HepG2 (cell line): ENCODE results near the gene ANO9. TPM values are rescaled to one million over a fixed set of nuclear protein-coding genes. Genes with fewer than 3 reads are reported as not detected.

Source experiments
- ARNT2 ChIP-seq: sonication (generic); formaldehyde crosslinking; IDR thresholded peaks from 2 replicates; pipeline ENCODE4 v1.8.0; 2022; ENCODE audit warnings: mild to moderate bottlenecking, low read depth, missing genetic modification reagents, moderate library complexity
- ARNTL ChIP-seq: sonication (generic); formaldehyde crosslinking; IDR thresholded peaks from 2 replicates; pipeline ENCODE4 v1.4.0; 2020; ENCODE audit warnings: mild to moderate bottlenecking, missing genetic modification reagents
- DNMT3B ChIP-seq: conservative IDR thresholded peaks from 2 replicates; pipeline ENCODE4 v1.6.1; 2016; ENCODE audit warnings: missing biosample characterization, control low read depth
- ELK4 ChIP-seq: sonication (generic); formaldehyde crosslinking; IDR thresholded peaks from 2 replicates; pipeline ENCODE4 v1.9.0; 2021; ENCODE audit warnings: missing genetic modification reagents, borderline replicate concordance
- HNF1B ChIP-seq: sonication (generic); formaldehyde crosslinking; IDR thresholded peaks from 2 replicates; pipeline ENCODE4 v1.5.1; 2020; ENCODE audit warnings: mild to moderate bottlenecking, moderate library complexity, missing genetic modification reagents
- KAT7 ChIP-seq: IDR thresholded peaks from 2 replicates; pipeline ENCODE4 v1.6.1; 2018; ENCODE audit warnings: borderline replicate concordance, missing compliant biosample characterization
- KLF13 ChIP-seq: sonication (generic); formaldehyde crosslinking; IDR thresholded peaks from 2 replicates; pipeline ENCODE4 v1.4.0; 2020; ENCODE audit warnings: mild to moderate bottlenecking, missing genetic modification reagents
- MTA1 ChIP-seq: sonication (generic); formaldehyde crosslinking; IDR thresholded peaks from 2 replicates; pipeline ENCODE4 v1.4.0; 2020; ENCODE audit warnings: missing genetic modification reagents, mild to moderate bottlenecking, borderline replicate concordance
- NONO ChIP-seq, 2 experiments: fragments of 450-650 bp in 1 of 2; sonication (generic) in 1 of 2; formaldehyde crosslinking in 1 of 2; IDR thresholded peaks in 1 of 2; conservative IDR thresholded peaks in 1 of 2; 2 replicates each; pipeline versions ENCODE4 v1.6.1 to v1.8.0; 2017 to 2022; ENCODE audit warnings: mild to moderate bottlenecking in 1 of 2, missing genetic modification reagents in 1 of 2, moderate library complexity in 1 of 2
- NR2F6 ChIP-seq, 2 experiments: IDR thresholded peaks; 2 replicates each; pipeline ENCODE4 v1.6.1; 2016; ENCODE audit warnings: antibody characterized with exemption in 1 of 2, mild to moderate bottlenecking in 1 of 2
- RBM22 ChIP-seq: fragments of 200-400 bp; formaldehyde crosslinking; optimal IDR thresholded peaks from 2 replicates; pipeline ENCODE3; 2017; ENCODE audit warnings: mild to moderate bottlenecking, low read length, moderate library complexity
- SKI ChIP-seq: fragments of 450-650 bp; IDR thresholded peaks from one replicate; pipeline ENCODE4 v1.6.1; 2018; ENCODE audit warnings: mild to moderate bottlenecking; ENCODE audit not compliant: partially characterized antibody
- SMAD3 ChIP-seq: sonication (generic); formaldehyde crosslinking; IDR thresholded peaks from 2 replicates; pipeline ENCODE4 v1.4.0; 2020; ENCODE audit warnings: missing genetic modification reagents
- THRA ChIP-seq: sonication (generic); formaldehyde crosslinking; IDR thresholded peaks from 2 replicates; pipeline ENCODE4 v1.4.0; 2020; ENCODE audit warnings: missing genetic modification reagents, borderline replicate concordance
- ZBTB37 ChIP-seq: sonication (generic); formaldehyde crosslinking; IDR thresholded peaks from 2 replicates; pipeline ENCODE4 v1.4.0; 2020; ENCODE audit warnings: mild to moderate bottlenecking, missing genetic modification reagents
- ZBTB8A ChIP-seq: sonication (generic); formaldehyde crosslinking; IDR thresholded peaks from 2 replicates; pipeline ENCODE4 v1.4.0; 2020; ENCODE audit warnings: mild to moderate bottlenecking, low read depth, missing genetic modification reagents, borderline replicate concordance
- ZNF274 ChIP-seq: sonication (generic); formaldehyde crosslinking; IDR thresholded peaks from 2 replicates; pipeline ENCODE4 v1.5.1; 2020; ENCODE audit warnings: mild to moderate bottlenecking, missing genetic modification reagents
- ZNF281 ChIP-seq: sonication (generic); formaldehyde crosslinking; IDR thresholded peaks from 2 replicates; pipeline ENCODE4 v1.4.0; 2020; ENCODE audit warnings: missing genetic modification reagents, borderline replicate concordance
- ZNF580 ChIP-seq: IDR thresholded peaks from 2 replicates; pipeline ENCODE4 v1.6.1; 2016; ENCODE audit warnings: low read depth, borderline replicate concordance
- ZNF740 ChIP-seq: sonication (generic); formaldehyde crosslinking; IDR thresholded peaks from 2 replicates; pipeline ENCODE4 v1.4.0; 2020; ENCODE audit warnings: missing genetic modification reagents
- polyA plus RNA-seq, 8 experiments: library from polyadenylated mRNA; depleted of rRNA in 3 of 8; stranded (reverse) in 7 of 8; unstranded in 1 of 8; fragments of >200 nt; fragmentation: Illumina TruSeq in 4 of 8; extraction: Trizol in 4 of 8; gene quantifications; 2 replicates each; pipeline versions ENCODE4 v1.2.1 to v1.2.3, GENCODE V29; 2011 to 2016; ENCODE audit warnings: low read depth in 4 of 8, missing spikeins in 1 of 8, mixed read lengths in 1 of 8; ENCODE audit not compliant: insufficient read depth in 1 of 8
- total RNA-seq, 5 experiments: library from RNA; depleted of rRNA; stranded (reverse); fragments of >200 nt; fragmentation: Illumina TruSeq; extraction: Trizol; gene quantifications; 2 replicates each; pipeline ENCODE4 v1.2.3, GENCODE V29; 2016; ENCODE audit warnings: low read depth in 1 of 5

Gene ANO9
- total and polyA plus RNA-seq, 2 of the 13 experiments (the other 11 are each of a cell fraction or from before 2014, with no cell fraction given), result 8.9 to 14.3 TPM

GRCh38 chr11:392102-392777 lies 49.6 kb downstream of the ANO9 start (continued):
- TF ChIP-seq THRA (CRISPR knock-in tag) (no peak), SKI (no peak), ZBTB37 (no peak), ZNF274 (CRISPR knock-in tag) (no peak), RBM22 (no peak), SMAD3 (CRISPR knock-in tag) (no peak), ZNF281 (CRISPR knock-in tag) (no peak), NR2F6 (IDR thresholded peaks at IDR 0.05) (no peak), NR2F6 (CRISPR knock-in tag; IDR thresholded peaks at IDR 0.05) (no peak), DNMT3B (CRISPR knock-in tag) (no peak), KLF13 (CRISPR knock-in tag) (no peak), ZNF580 (no peak), ARNTL (no peak), NONO (IDR thresholded peaks at IDR 0.05) (no peak), NONO (CRISPR knock-in tag; conservative IDR thresholded peaks at IDR 0.05) (no peak), KAT7 (CRISPR knock-in tag) (no peak), ELK4 (CRISPR knock-in tag) (no peak), ARNT2 (no peak), ZNF740 (CRISPR knock-in tag) (peak; percentile 62), ZBTB8A (CRISPR knock-in tag) (no peak), HNF1B (CRISPR knock-in tag) (no peak), MTA1 (CRISPR knock-in tag) (no peak)
